Vagina (tissue), 2 donors: ENCODE data around the gene KRTAP9-6.
"Not testable (repeated sequence)": the region's sequence is repeated elsewhere in the genome, so short reads cannot be mapped to it uniquely, and the experiment has no call there.

Source experiments
- POLR2A ChIP-seq, 2 donors: fragments of 450-650 bp; IDR thresholded peaks; one replicate each; pipeline ENCODE4 v1.6.1; 2017; ENCODE audit warnings: antibody characterized with exemption in 2 of 2, mild to moderate bottlenecking in 2 of 2, moderate library complexity in 2 of 2
- POLR2AphosphoS5 ChIP-seq, 2 donors: sonication (generic); formaldehyde crosslinking; IDR thresholded peaks; one replicate each; pipeline ENCODE4 v1.9.0; 2017; ENCODE audit warnings: antibody characterized with exemption in 2 of 2, mild to moderate bottlenecking in 2 of 2, low read depth in 1 of 2; ENCODE audit not compliant: insufficient read depth in 1 of 2
- TF ChIP-seq, protein P1 (sequence below), 3 experiments: fragments of 450-650 bp in 2 of 3; fragments of 200-600 bp in 1 of 3; sonication (generic) in 1 of 3; IDR thresholded peaks; one replicate each; pipeline ENCODE4 v1.5.1; 2017 to 2019; ENCODE audit warnings: antibody characterized with exemption in 3 of 3, mild to moderate bottlenecking in 2 of 3, moderate library complexity in 2 of 3

DNA sequence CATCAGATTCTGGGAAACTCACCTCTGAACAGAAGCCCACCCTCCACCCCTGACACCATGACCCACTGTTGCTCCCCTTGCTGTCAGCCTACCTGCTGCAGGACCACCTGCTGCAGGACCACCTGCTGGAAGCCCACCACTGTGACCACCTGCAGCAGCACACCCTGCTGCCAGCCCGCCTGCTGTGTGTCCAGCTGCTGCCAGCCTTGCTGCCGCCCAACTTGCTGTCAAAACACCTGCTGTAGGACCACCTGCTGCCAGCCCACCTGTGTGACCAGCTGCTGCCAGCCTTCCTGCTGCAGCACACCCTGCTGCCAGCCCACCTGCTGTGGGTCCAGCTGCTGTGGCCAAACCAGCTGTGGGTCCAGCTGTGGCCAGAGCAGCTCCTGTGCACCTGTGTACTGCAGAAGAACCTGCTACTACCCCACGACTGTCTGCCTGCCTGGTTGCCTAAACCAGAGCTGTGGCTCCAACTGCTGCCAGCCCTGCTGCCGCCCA, 38.5 kb upstream of the KRTAP9-6 start, which contains the start of gene KRTAP9-2:
- TF ChIP-seq, protein P1, sequence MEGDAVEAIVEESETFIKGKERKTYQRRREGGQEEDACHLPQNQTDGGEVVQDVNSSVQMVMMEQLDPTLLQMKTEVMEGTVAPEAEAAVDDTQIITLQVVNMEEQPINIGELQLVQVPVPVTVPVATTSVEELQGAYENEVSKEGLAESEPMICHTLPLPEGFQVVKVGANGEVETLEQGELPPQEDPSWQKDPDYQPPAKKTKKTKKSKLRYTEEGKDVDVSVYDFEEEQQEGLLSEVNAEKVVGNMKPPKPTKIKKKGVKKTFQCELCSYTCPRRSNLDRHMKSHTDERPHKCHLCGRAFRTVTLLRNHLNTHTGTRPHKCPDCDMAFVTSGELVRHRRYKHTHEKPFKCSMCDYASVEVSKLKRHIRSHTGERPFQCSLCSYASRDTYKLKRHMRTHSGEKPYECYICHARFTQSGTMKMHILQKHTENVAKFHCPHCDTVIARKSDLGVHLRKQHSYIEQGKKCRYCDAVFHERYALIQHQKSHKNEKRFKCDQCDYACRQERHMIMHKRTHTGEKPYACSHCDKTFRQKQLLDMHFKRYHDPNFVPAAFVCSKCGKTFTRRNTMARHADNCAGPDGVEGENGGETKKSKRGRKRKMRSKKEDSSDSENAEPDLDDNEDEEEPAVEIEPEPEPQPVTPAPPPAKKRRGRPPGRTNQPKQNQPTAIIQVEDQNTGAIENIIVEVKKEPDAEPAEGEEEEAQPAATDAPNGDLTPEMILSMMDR (IDR thresholded peaks at IDR 0.05) = not testable (repeated sequence)
- not testable (repeated sequence) for TF ChIP-seq POLR2AphosphoS5 (IDR thresholded peaks at IDR 0.05; ENCODE audit: insufficient read depth in 1 of 2, low read depth in 1 of 2); POLR2A (IDR thresholded peaks at IDR 0.05)
